Progenitor cell of endocrine pancreas (in vitro differentiated cells): Measurements from ENCODE around the gene RAP1A. TPM values are rescaled to one million over a fixed set of nuclear protein-coding genes. Genes with fewer than 3 reads are reported as not detected.
A peak's percentile ranks its signal among the peaks of the same experiment; 100 is the strongest.

Experiments used
- DNase-seq: peaks from one replicate; pipeline ENCODE4 v3.0.0; 2021; ENCODE audit warnings: low spot score; ENCODE audit not compliant: unreplicated experiment
- H3K27ac Mint-ChIP-seq: 2 replicates; pipeline ENCODE4 v1.8.0; 2021; ENCODE audit warnings: mild to moderate bottlenecking, moderate library complexity, mixed read lengths
- H3K27me3 Mint-ChIP-seq: 2 replicates; pipeline ENCODE4 v1.8.0; 2021; ENCODE audit warnings: mixed read lengths
- H3K36me3 Mint-ChIP-seq: 2 replicates; pipeline ENCODE4 v1.8.0; 2022; ENCODE audit warnings: mixed read lengths; ENCODE audit not compliant: insufficient read depth
- H3K4me1 Mint-ChIP-seq: 2 replicates; pipeline ENCODE4 v1.8.0; 2021; ENCODE audit warnings: low read depth, mixed read lengths
- H3K4me3 Mint-ChIP-seq: 2 replicates; pipeline ENCODE4 v1.8.0; 2021; ENCODE audit warnings: low read depth, mild to moderate bottlenecking, moderate library complexity, mixed read lengths
- H3K9me3 Mint-ChIP-seq: 2 replicates; pipeline ENCODE4 v1.8.0; 2021; ENCODE audit warnings: low read depth, mixed read lengths
- CTCF ChIP-seq: fragments of 200-600 bp; sonication (generic); IDR thresholded peaks from one replicate; pipeline ENCODE4 v1.5.0; 2021; ENCODE audit warnings: antibody characterized with exemption, mild to moderate bottlenecking; ENCODE audit not compliant: unreplicated experiment
- total RNA-seq: library from RNA; stranded (reverse); gene quantifications from 2 replicates; pipeline ENCODE4 v1.2.1, GENCODE V29; 2021

Gene RAP1A
- total RNA-seq, 1 donor from 2014 or later: 36.6 TPM

GRCh38 chr1:111696330-111696729, 76.7 kb downstream of the RAP1A start:
- Mint-ChIP-seq H3K36me3 (peaks cover 9% of the 10 kb centered on the region), H3K4me3 (no peak overlapping the region), H3K4me1 (peaks cover 5% of the 10 kb centered on the region), H3K27me3 (no peaks in the 10 kb centered on the region), H3K9me3 (no peaks in the 10 kb centered on the region), H3K27ac (no peak overlapping the region)
- no peak for TF ChIP-seq CTCF
- DNase-seq: no peak

GRCh38 chr1:111699268-111699667, 79.7 kb downstream of the RAP1A start:
- DNase-seq: no peak
- Mint-ChIP-seq H3K27ac (no peak overlapping the region), H3K9me3 (no peaks in the 10 kb centered on the region), H3K4me1 (peaks cover 8% of the 10 kb centered on the region), H3K4me3 (no peak overlapping the region), H3K27me3 (no peaks in the 10 kb centered on the region), H3K36me3 (peaks cover 8% of the 10 kb centered on the region)
- no peak for TF ChIP-seq CTCF

- no peak for DNase-seq
- peaks cover 11% of the 10 kb centered on the region for H3K36me3 Mint-ChIP-seq
- no peaks in the 10 kb centered on the region for H3K9me3 Mint-ChIP-seq
- peaks cover 11% of the 10 kb centered on the region for H3K4me1 Mint-ChIP-seq
- no peak for TF ChIP-seq CTCF
- no peak overlapping the region for H3K4me3 Mint-ChIP-seq
- H3K27me3 Mint-ChIP-seq: no peaks in the 10 kb centered on the region
- no peak overlapping the region for H3K27ac Mint-ChIP-seq
Measured at GRCh38 chr1:111702504-111703050, 83.0 kb downstream of the RAP1A start.

- no peaks in the 10 kb centered on the region for H3K9me3 Mint-ChIP-seq
- no peak for TF ChIP-seq CTCF
- H3K4me1 Mint-ChIP-seq: peaks cover 6% of the 10 kb centered on the region
- no peaks in the 10 kb centered on the region for H3K27me3 Mint-ChIP-seq
- no peak overlapping the region for H3K27ac Mint-ChIP-seq
- H3K36me3 Mint-ChIP-seq: peaks cover 11% of the 10 kb centered on the region
- no peak overlapping the region for H3K4me3 Mint-ChIP-seq
- no peak for DNase-seq
Measured at GRCh38 chr1:111704240-111704639, 84.7 kb downstream of the RAP1A start.

- Mint-ChIP-seq H3K4me1 (peaks cover 6% of the 10 kb centered on the region), H3K36me3 (peaks cover 9% of the 10 kb centered on the region)
Measured at GRCh38 chr1:111704776-111705175, 85.2 kb downstream of the RAP1A start.

More at GRCh38 chr1:111704776-111705175, 85.2 kb downstream of the RAP1A start:
- H3K9me3 Mint-ChIP-seq: no peaks in the 10 kb centered on the region
- H3K4me3 Mint-ChIP-seq: no peak overlapping the region
- DNase-seq: no peak
- H3K27ac Mint-ChIP-seq: peak overlapping the region; percentile 63
- no peaks in the 10 kb centered on the region for H3K27me3 Mint-ChIP-seq
- TF ChIP-seq CTCF: no peak
